NK-92 (cell line): Measurements from ENCODE around the gene UNC5A.

Experiments
- DNase-seq: peaks from one replicate; lab custom pipeline; 2025; ENCODE audit not compliant: unreplicated experiment; lab: John Stamatoyannopoulos, UW

The UNC5A gene

GRCh38 chr5:176878463-176878862, 68.1 kb downstream of the UNC5A start:
- no peak for DNase-seq

GRCh38 chr5:176878906-176879662, 68.7 kb downstream of the UNC5A start:
- DNase-seq, result no peak

- no peak for DNase-seq
Observed at GRCh38 chr5:176879663-176880361, 69.5 kb downstream of the UNC5A start.

GRCh38 chr5:176880366-176881020, 70.1 kb downstream of the UNC5A start:
- no peak for DNase-seq

GRCh38 chr5:176881021-176881749, 70.8 kb downstream of the UNC5A start:
- no peak for DNase-seq

- DNase-seq, result no peak
Observed at GRCh38 chr5:176881816-176882566, 71.6 kb downstream of the UNC5A start.

GRCh38 chr5:176882567-176882903, 72.2 kb downstream of the UNC5A start:
- DNase-seq, result no peak

- no peak for DNase-seq
Observed at GRCh38 chr5:176883700-176884570, 73.6 kb downstream of the UNC5A start.

- DNase-seq, result no peak
Observed at GRCh38 chr5:176884571-176884890, 74.2 kb downstream of the UNC5A start.

- no peak for DNase-seq
Observed at GRCh38 chr5:176886336-176887251, 76.2 kb downstream of the UNC5A start.

GRCh38 chr5:176887252-176887849, 77.0 kb downstream of the UNC5A start:
- DNase-seq, result no peak

- no peak for DNase-seq
Observed at GRCh38 chr5:176888016-176888864, 77.9 kb downstream of the UNC5A start.

- DNase-seq, result no peak
Observed at GRCh38 chr5:176888865-176889165, 78.5 kb downstream of the UNC5A start.

GRCh38 chr5:176889321-176890280, 79.2 kb downstream of the UNC5A start:
- no peak for DNase-seq

- DNase-seq, result no peak
Observed at GRCh38 chr5:176890455-176891330, 80.3 kb downstream of the UNC5A start.
